GM19397 (cell line): ENCODE data around the gene SCAND1.
"Not testable (repeated sequence)": the region's sequence is repeated elsewhere in the genome, so short reads cannot be mapped to it uniquely, and the experiment has no call there.

Experiments
- ATAC-seq: cut with Tn5 transposase; IDR thresholded peaks from one replicate; pipeline ENCODE4 v1.9.1; 2021; ENCODE audit warnings: mild to moderate bottlenecking, moderate library complexity; ENCODE audit not compliant: unreplicated experiment

Gene SCAND1

GRCh38 chr20:35954200-35954906, at the start of gene SCAND1:
Gene SCAND1, minus strand, starts transcription at chr20:35954502. Its CDS starts 218 bp downstream, at chr20:35954284.
- peak; percentile 89 for ATAC-seq

- no peak for ATAC-seq
These were observed 49.7 kb upstream of the SCAND1 start for GRCh38 chr20:36004045-36004444.

GRCh38 chr20:36002855-36003254, 48.6 kb upstream of the SCAND1 start:
- no peak for ATAC-seq

GRCh38 chr20:36001331-36001730, 47.0 kb upstream of the SCAND1 start:
- not testable (repeated sequence) for ATAC-seq

- not testable (repeated sequence) for ATAC-seq
These were observed 42.2 kb upstream of the SCAND1 start for GRCh38 chr20:35996492-35996891.

- ATAC-seq: no peak
These were observed 40.7 kb upstream of the SCAND1 start for GRCh38 chr20:35994994-35995453.

- ATAC-seq: no peak
These were observed 38.5 kb upstream of the SCAND1 start for GRCh38 chr20:35992713-35993335.

GRCh38 chr20:35991142-35991771, 37.0 kb upstream of the SCAND1 start:
- ATAC-seq: no peak

- ATAC-seq: no peak
These were observed 34.7 kb upstream of the SCAND1 start for GRCh38 chr20:35988910-35989463.

- ATAC-seq: no peak
These were observed 31.5 kb upstream of the SCAND1 start for GRCh38 chr20:35985806-35986205.

GRCh38 chr20:35984382-35984781, 30.1 kb upstream of the SCAND1 start:
- ATAC-seq: no peak

- ATAC-seq: no peak
These were observed 27.7 kb upstream of the SCAND1 start for GRCh38 chr20:35981969-35982368.

- ATAC-seq: no peak
These were observed 25.2 kb upstream of the SCAND1 start for GRCh38 chr20:35979544-35979943.

GRCh38 chr20:35978041-35978513, 23.8 kb upstream of the SCAND1 start:
- ATAC-seq: no peak

- no peak for ATAC-seq
These were observed 21.5 kb upstream of the SCAND1 start for GRCh38 chr20:35975576-35976373.

GRCh38 chr20:35974256-35974655, 20.0 kb upstream of the SCAND1 start:
- ATAC-seq: no peak

GRCh38 chr20:35972462-35972861, 18.2 kb upstream of the SCAND1 start:
- no peak for ATAC-seq

- ATAC-seq: no peak
These were observed 17.7 kb upstream of the SCAND1 start for GRCh38 chr20:35971981-35972380.

- no peak for ATAC-seq
These were observed 14.6 kb upstream of the SCAND1 start for GRCh38 chr20:35968930-35969329.

- ATAC-seq: no peak
These were observed 13.8 kb upstream of the SCAND1 start, which contains the start of gene CNBD2 for GRCh38 chr20:35967979-35968640. Gene CNBD2, plus strand, starts transcription at chr20:35968590. Its CDS starts 173 bp downstream, at chr20:35968763.
